Brain microvascular endothelial cell (primary cell): ENCODE data around the gene CHRNE.

Experiments
- DNase-seq: peaks from one replicate; pipeline ENCODE4 v3.0.0-alpha.2; 2020
- H3K27ac ChIP-seq: fragments of 250-450 bp; sonication (Bioruptor Pico); 2 replicates; pipeline ENCODE4 v1.5.1; 2020; ENCODE audit warnings: mild to moderate bottlenecking, moderate library complexity
- H3K27me3 ChIP-seq: fragments of 250-450 bp; sonication (Bioruptor Pico); replicated peaks from 2 replicates; pipeline ENCODE4 v1.5.1; 2020; ENCODE audit warnings: mild to moderate bottlenecking
- H3K36me3 ChIP-seq: fragments of 250-450 bp; sonication (Bioruptor Pico); replicated peaks from 2 replicates; pipeline ENCODE4 v1.5.1; 2020; ENCODE audit warnings: mild to moderate bottlenecking
- H3K4me3 ChIP-seq: 2 replicates; pipeline ENCODE4 v1.5.1; 2011; ENCODE audit warnings: low read depth, mild to moderate bottlenecking, control low read depth, low read length, moderate library complexity
- in situ Hi-C: cut with HindIII; loops from 2 replicates; pipeline ENCODE4 v1.10.0; 2017; ENCODE audit warnings: low sequenced_read_pairs, low pct_ligation_motif_present
- TF ChIP-seq, protein P1 (sequence below): IDR thresholded peaks from 2 replicates; pipeline ENCODE4 v1.5.1; 2011; ENCODE audit warnings: low read depth, mild to moderate bottlenecking, moderate library complexity, low read length, control low read depth, inconsistent platforms; ENCODE audit errors: missing control alignments

The CHRNE gene

DNA sequence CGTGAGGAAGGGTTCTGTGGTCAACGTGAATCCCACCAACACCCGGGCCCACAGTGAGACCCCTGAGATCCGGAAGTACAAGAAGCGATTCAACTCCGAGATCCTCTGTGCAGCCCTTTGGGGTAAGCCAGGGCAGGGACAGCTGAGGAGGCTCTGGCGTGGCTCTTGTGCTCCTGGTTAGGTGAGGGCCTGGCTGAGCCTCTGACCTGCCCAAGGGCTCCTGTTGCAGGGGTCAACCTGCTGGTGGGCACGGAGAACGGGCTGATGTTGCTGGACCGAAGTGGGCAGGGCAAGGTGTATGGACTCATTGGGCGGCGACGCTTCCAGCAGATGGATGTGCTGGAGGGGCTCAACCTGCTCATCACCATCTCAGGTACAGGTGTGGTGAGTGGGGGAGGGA is 7.8 kb downstream of the CHRNE start:
- in situ Hi-C loops, result no loop called here
- no peak overlapping the region for H3K4me3 ChIP-seq
- DNase-seq, result no peak
- TF ChIP-seq, protein P1, sequence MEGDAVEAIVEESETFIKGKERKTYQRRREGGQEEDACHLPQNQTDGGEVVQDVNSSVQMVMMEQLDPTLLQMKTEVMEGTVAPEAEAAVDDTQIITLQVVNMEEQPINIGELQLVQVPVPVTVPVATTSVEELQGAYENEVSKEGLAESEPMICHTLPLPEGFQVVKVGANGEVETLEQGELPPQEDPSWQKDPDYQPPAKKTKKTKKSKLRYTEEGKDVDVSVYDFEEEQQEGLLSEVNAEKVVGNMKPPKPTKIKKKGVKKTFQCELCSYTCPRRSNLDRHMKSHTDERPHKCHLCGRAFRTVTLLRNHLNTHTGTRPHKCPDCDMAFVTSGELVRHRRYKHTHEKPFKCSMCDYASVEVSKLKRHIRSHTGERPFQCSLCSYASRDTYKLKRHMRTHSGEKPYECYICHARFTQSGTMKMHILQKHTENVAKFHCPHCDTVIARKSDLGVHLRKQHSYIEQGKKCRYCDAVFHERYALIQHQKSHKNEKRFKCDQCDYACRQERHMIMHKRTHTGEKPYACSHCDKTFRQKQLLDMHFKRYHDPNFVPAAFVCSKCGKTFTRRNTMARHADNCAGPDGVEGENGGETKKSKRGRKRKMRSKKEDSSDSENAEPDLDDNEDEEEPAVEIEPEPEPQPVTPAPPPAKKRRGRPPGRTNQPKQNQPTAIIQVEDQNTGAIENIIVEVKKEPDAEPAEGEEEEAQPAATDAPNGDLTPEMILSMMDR, result no peak
- no peak overlapping the region for H3K27ac ChIP-seq
- no peaks in the 10 kb centered on the region for H3K27me3 ChIP-seq
- peaks cover 53% of the 10 kb centered on the region for H3K36me3 ChIP-seq

GRCh38 chr17:4893721-4894560 is 9.0 kb downstream of the CHRNE start:
- DNase-seq, result no peak
- Histone ChIP-seq H3K27me3 (no peaks in the 10 kb centered on the region), H3K27ac (no peak overlapping the region), H3K4me3 (no peak overlapping the region), H3K36me3 (peaks cover 53% of the 10 kb centered on the region)
- in situ Hi-C loops, result no loop called here
- TF ChIP-seq, protein P1, result no peak

DNA sequence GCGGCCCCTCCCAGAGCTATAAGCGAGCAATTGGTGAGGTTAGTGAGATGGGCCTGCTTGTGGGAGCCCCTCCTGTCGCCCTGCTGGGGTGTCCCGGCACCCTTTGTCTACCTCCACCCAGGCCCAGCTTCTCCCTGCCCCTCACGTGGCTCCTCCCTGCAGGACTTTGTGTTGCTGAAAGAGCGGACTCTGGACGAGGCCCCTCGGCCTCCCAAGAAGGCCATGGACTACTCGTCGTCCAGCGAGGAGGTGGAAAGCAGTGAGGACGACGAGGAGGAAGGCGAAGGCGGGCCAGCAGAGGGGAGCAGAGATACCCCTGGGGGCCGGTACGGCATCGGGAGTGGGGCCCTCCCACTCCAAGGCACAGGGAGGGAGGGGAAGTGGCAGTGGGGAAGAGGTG is 9.6 kb downstream of the CHRNE start:
- in situ Hi-C loops, result no loop called here
- no peak for DNase-seq
- Histone ChIP-seq H3K36me3 (peaks cover 54% of the 10 kb centered on the region), H3K4me3 (no peak overlapping the region), H3K27me3 (no peaks in the 10 kb centered on the region), H3K27ac (no peak overlapping the region)
- TF ChIP-seq, protein P1, result no peak

DNA sequence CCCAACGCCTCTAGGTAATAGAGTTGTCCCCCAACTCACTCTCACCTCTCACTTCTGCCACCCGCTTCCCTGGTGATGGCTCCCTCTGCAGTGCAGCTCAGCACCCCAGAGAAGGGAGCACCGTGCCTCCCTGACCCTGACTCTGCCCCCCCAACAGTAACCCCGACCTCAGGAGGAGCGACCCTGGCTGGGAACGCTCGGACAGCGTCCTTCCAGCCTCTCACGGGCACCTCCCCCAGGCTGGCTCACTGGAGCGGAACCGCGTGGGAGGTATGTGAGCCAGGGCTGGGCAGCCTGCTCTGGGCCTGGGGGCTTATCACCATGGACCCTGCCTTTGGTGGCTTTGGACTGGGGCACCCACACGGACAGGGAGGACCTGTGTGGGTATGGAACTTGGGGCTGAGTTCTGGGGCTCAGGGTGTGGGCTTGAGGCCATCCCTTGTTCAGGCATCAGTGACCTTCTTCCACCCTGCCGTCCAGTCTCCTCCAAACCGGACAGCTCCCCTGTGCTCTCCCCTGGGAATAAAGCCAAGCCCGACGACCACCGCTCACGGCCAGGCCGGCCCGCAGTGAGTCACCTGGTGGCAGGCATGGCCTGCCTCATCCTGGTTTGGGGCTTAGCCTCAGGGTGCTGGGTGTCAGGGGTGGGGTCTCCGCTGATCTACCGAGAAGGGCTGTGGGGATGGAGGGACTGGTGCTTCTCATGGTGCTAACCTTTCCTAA is 10.2 kb downstream of the CHRNE start:
- Histone ChIP-seq H3K27me3 (no peaks in the 10 kb centered on the region), H3K27ac (no peak overlapping the region), H3K4me3 (no peak overlapping the region), H3K36me3 (peaks cover 60% of the 10 kb centered on the region)
- DNase-seq, result no peak
- TF ChIP-seq, protein P1, result no peak
- in situ Hi-C loops, result no loop called here

DNA sequence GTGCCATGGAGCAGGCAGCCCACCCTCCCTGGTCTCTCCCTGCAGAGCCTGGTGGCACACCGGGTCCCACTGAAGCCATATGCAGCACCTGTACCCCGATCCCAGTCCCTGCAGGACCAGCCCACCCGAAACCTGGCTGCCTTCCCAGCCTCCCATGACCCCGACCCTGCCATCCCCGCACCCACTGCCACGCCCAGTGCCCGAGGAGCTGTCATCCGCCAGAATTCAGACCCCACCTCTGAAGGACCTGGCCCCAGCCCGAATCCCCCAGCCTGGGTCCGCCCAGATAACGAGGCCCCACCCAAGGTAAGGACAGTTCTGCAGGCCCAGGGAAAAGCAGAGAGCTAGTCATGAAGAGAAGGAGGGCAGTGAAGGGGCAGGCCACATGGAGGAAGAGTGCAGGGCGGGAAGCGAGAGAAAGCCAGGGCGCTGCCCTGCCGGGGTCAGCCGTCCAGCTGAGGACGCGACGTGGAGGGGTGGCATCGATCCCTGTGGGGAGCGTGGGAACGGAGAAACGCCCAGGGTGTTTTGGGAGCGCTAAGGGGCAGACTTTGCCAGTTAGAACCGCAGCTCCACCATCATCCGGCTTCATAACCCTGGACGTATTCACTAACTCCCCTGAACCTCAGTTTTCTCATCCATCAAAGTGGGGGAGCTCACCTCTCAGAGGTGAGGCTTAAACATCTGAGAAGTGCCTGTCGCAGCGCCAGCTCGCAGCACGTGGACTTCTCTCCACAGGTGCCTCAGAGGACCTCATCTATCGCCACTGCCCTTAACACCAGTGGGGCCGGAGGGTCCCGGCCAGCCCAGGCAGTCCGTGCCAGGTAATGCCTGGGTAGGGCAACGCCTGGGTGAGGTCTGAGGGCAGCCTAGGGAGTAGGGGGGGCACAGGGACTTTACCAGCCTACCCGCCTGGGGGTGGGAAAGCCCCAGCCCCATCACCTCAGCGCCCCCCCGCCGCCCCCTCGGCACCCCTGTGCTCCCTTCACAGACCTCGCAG is 11.2 kb downstream of the CHRNE start:
- Histone ChIP-seq H3K36me3 (peaks cover 67% of the 10 kb centered on the region), H3K27ac (no peak overlapping the region), H3K27me3 (no peaks in the 10 kb centered on the region), H3K4me3 (no peak overlapping the region)
- no peak for DNase-seq
- in situ Hi-C loops, result no loop called here
- TF ChIP-seq, protein P1, result no peak
